Caco-2 (cell line): ENCODE results near the gene PAXX. TPM values are rescaled to one million over a fixed set of nuclear protein-coding genes. Genes with fewer than 3 reads are reported as not detected.
"Not testable (repeated sequence)": the region's sequence is repeated elsewhere in the genome, so short reads cannot be mapped to it uniquely, and the experiment has no call there.

Source experiments
- BruUV-seq: library from RNA; stranded (reverse); fragments of 400-500 nt; replicated peaks from 2 replicates; lab custom pipeline; 2021; lab: Mats Ljungman, UMichigan
- CTCF ChIA-PET: fragments of 300-600 bp; sonication (Branson Sonifier 250); formaldehyde crosslinking; loops from one replicate; lab custom pipeline; 2022; ENCODE audit warnings: antibody characterized with exemption; lab: Charles Lee
- POLR2A ChIA-PET: fragments of 300-600 bp; sonication (Branson Sonifier 250); formaldehyde crosslinking; loops from one replicate; lab custom pipeline; 2022; ENCODE audit warnings: antibody characterized with exemption; lab: Charles Lee
- DNase-seq, 2 experiments: peaks; one replicate each; pipeline versions ENCODE4 v3.0.0 to v3.0.0-alpha.2; 2020 to 2022
- H3K27me3 ChIP-seq: replicated peaks from 2 replicates; pipeline ENCODE4 v1.6.0; 2011; ENCODE audit warnings: low read length; ENCODE audit not compliant: control insufficient read depth, insufficient read depth
- H3K36me3 ChIP-seq: 2 replicates; pipeline ENCODE4 v1.5.1; 2011; ENCODE audit warnings: low read length; ENCODE audit not compliant: control insufficient read depth, insufficient read depth
- H3K4me1 ChIP-seq: fragments of 250-450 bp; sonication (Bioruptor Pico); 2 replicates; pipeline ENCODE4 v1.5.1; 2020; ENCODE audit warnings: mild to moderate bottlenecking
- H3K4me3 ChIP-seq: 2 replicates; pipeline ENCODE4 v1.5.1; 2011; ENCODE audit warnings: low read depth, mild to moderate bottlenecking, control low read depth, low read length
- H3K9me3 ChIP-seq: fragments of 250-450 bp; sonication (Bioruptor Pico); 2 replicates; pipeline ENCODE4 v1.5.1; 2020; ENCODE audit warnings: mild to moderate bottlenecking, moderate library complexity
- H3K27ac Mint-ChIP-seq: one replicate; pipeline ENCODE4 v1.8.0; 2022; ENCODE audit warnings: mixed read lengths; ENCODE audit not compliant: unreplicated experiment
- H3K27me3 Mint-ChIP-seq: one replicate; pipeline ENCODE4 v1.8.0; 2022; ENCODE audit warnings: mixed read lengths; ENCODE audit not compliant: insufficient read depth, unreplicated experiment
- H3K36me3 Mint-ChIP-seq: one replicate; pipeline ENCODE4 v1.8.0; 2022; ENCODE audit warnings: mild to moderate bottlenecking, mixed read lengths; ENCODE audit not compliant: insufficient read depth, unreplicated experiment
- H3K4me1 Mint-ChIP-seq: one replicate; pipeline ENCODE4 v1.8.0; 2022; ENCODE audit warnings: low read depth, mixed read lengths; ENCODE audit not compliant: unreplicated experiment
- H3K4me3 Mint-ChIP-seq: one replicate; pipeline ENCODE4 v1.8.0; 2022; ENCODE audit warnings: mild to moderate bottlenecking, moderate library complexity, mixed read lengths; ENCODE audit not compliant: unreplicated experiment
- H3K9me3 Mint-ChIP-seq: one replicate; pipeline ENCODE4 v1.8.0; 2022; ENCODE audit warnings: mixed read lengths; ENCODE audit not compliant: unreplicated experiment
- intact Hi-C: fragments of 100-400 bp; cut with micrococcal nuclease; formaldehyde crosslinking; loops from one replicate; pipeline ENCODE4 v1.10.0; 2022; ENCODE audit not compliant: unreplicated experiment
- total RNA-seq: library from RNA; stranded (reverse); gene quantifications from 2 replicates; pipeline ENCODE4 v1.2.3, GENCODE V29; 2022
- TF ChIP-seq, protein P1 (sequence below), 2 experiments: fragments of 200-600 bp in 1 of 2; IDR thresholded peaks; 1 replicate in 1 of 2; 2 replicates in 1 of 2; pipeline versions ENCODE4 v1.5.1 to v1.8.0; 2011 to 2022; ENCODE audit warnings: antibody characterized with exemption in 1 of 2, control low read depth in 1 of 2, inconsistent platforms in 1 of 2, low read depth in 1 of 2, low read length in 1 of 2, mild to moderate bottlenecking in 1 of 2, moderate library complexity in 1 of 2; ENCODE audit not compliant: insufficient read depth in 1 of 2, severe bottlenecking in 1 of 2, unreplicated experiment in 1 of 2

The PAXX gene
- total RNA-seq, 1 experiment from 2014 or later: 66.2 TPM

DNA sequence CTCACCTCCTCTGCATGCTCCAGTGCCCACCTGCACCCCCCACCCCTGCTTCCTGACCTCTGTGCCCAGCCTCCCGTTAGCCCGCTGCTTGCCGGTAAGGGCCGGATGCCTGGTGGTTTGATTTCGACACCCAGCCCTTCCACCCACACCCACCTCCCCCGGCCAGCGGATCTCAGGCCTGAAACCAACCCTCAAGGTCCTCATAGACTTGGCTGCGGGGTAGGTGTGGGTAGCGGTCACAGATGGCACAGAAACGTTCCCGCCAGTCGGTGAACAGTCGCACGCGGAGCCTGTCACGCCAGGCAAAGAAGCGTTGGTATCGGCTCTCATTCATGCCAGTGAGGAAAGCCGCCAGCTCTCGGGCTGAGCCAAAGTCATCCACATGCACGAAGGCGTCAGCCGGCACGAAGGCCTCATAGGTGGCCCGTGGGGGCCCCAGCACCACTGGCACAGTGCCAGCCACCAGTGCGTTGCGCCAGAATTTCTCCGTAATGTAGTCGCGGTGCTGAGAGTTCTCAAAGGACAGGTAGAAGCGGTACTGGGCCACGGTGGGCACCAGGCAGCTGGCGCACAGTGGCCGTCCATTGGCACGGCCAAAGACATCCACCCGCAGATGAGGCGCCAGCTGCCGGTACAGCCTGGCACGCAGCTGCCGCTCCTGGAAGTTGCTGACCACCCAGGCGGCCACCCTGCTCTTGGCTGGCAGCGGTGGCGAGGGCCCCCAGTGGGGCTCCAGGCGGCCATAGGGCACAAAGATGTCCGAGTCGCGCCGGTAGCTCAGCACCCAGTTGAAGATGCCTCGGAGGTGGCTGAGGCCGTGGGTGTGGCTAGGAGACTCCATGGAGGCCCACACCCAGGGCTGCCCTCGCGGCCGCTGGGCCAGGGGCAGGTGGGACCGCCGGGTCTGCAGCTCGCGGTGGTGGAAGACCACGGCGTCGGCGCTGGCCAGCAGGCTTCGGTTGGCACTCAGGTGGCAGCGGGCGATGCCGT, 38.6 kb downstream of the PAXX start:
- Mint-ChIP-seq H3K4me1 (no peaks in the 10 kb centered on the region), H3K36me3 (peaks cover 17% of the 10 kb centered on the region), H3K4me3 (no peak overlapping the region), H3K27me3 (no peaks in the 10 kb centered on the region), H3K27ac (no peak overlapping the region), H3K9me3 (no peaks in the 10 kb centered on the region)
- ChIA-PET POLR2A (no interaction called here), CTCF (interaction anchor here (0.6 to 3.6 kb wide), 7 partner anchors 12 to 295 kb away, joined by 3 to 42 read pairs (median 5); partner anchors contain the start of genes MAN1B1 and SAPCD2)
- Histone ChIP-seq H3K9me3 (no peaks in the 10 kb centered on the region), H3K36me3 (no peaks in the 10 kb centered on the region), H3K4me3 (no peak overlapping the region), H3K4me1 (peaks cover 20% of the 10 kb centered on the region), H3K27me3 (no peaks in the 10 kb centered on the region)
- TF ChIP-seq, protein P1, sequence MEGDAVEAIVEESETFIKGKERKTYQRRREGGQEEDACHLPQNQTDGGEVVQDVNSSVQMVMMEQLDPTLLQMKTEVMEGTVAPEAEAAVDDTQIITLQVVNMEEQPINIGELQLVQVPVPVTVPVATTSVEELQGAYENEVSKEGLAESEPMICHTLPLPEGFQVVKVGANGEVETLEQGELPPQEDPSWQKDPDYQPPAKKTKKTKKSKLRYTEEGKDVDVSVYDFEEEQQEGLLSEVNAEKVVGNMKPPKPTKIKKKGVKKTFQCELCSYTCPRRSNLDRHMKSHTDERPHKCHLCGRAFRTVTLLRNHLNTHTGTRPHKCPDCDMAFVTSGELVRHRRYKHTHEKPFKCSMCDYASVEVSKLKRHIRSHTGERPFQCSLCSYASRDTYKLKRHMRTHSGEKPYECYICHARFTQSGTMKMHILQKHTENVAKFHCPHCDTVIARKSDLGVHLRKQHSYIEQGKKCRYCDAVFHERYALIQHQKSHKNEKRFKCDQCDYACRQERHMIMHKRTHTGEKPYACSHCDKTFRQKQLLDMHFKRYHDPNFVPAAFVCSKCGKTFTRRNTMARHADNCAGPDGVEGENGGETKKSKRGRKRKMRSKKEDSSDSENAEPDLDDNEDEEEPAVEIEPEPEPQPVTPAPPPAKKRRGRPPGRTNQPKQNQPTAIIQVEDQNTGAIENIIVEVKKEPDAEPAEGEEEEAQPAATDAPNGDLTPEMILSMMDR (IDR thresholded peaks at IDR 0.05; ENCODE audit: insufficient read depth in 1 of 2, low read depth in 1 of 2, low read length in 1 of 2, severe bottlenecking in 1 of 2, unreplicated experiment in 1 of 2): no peak
- no peak for DNase-seq
- intact Hi-C loops: no loop called here
- no TSS peak for BruUV-seq

DNA sequence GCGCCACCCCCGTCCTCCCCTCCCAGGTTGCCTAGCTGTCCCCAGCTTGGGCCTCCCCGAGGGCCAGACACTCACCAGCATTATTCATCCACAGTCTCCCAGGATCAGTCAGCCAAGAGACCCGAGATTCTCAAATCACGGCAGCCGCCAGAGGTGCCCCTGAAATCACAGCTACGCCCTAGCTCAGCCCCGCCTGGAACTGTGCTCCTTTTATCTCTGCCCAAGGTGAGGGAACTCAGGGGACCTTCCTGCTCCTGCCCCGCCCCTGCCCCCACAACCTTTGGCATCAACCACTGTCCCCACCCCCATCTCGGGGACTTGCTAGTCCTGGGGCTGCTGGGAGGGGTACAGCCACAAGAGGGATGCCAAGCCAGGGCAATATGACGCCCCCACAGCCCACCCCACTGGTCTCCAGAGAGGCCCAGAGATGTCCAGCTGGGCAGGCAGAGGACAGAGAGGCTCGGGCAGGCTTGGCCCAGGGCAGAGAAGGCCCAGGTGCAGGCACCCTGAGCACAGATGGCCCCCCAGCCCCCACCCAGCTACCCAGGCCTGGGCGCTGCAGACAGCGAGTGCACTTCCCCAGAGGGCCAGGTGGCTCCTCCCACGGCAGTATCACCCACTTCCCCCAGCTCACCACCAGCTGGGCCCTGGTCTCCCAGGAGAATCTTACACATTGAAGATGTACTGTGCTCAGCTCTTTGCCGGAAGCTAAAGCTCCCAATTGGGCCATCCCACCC, 39.9 kb downstream of the PAXX start, which contains the start of gene FUT7:
Gene FUT7 (minus strand): TSS at position 185 of the 737 bp plus-strand sequence. CDS start 97 bp downstream, at position 88.
- Mint-ChIP-seq H3K9me3 (no peaks in the 10 kb centered on the region), H3K4me1 (no peaks in the 10 kb centered on the region), H3K36me3 (peaks cover 17% of the 10 kb centered on the region), H3K27ac (no peak within 1 kb of the TSS), H3K4me3 (no peak within 1 kb of the TSS), H3K27me3 (no peaks in the 10 kb centered on the region)
- no peaks in the 10 kb centered on the region for H3K9me3 ChIP-seq
- intact Hi-C loops: no loop called here
- BruUV-seq: no TSS peak
- H3K4me3 ChIP-seq: no peak within 1 kb of the TSS
- TF ChIP-seq, protein P1 (IDR thresholded peaks at IDR 0.05; ENCODE audit: insufficient read depth in 1 of 2, low read depth in 1 of 2, low read length in 1 of 2, severe bottlenecking in 1 of 2, unreplicated experiment in 1 of 2): no peak
- CTCF ChIA-PET: interaction anchor here (0.6 to 0.7 kb wide), 2 partner anchors 10 to 22 kb away, joined by 4 to 7 read pairs; no protein-coding TSS in a partner anchor
- peaks cover 20% of the 10 kb centered on the region for H3K4me1 ChIP-seq
- DNase-seq: no peak
- no peaks in the 10 kb centered on the region for H3K36me3 ChIP-seq
- no peaks in the 10 kb centered on the region for H3K27me3 ChIP-seq
- POLR2A ChIA-PET: interaction anchor here (0.9 kb wide), 1 partner anchor 255 kb away, joined by 6 read pairs; no protein-coding TSS in a partner anchor

DNA sequence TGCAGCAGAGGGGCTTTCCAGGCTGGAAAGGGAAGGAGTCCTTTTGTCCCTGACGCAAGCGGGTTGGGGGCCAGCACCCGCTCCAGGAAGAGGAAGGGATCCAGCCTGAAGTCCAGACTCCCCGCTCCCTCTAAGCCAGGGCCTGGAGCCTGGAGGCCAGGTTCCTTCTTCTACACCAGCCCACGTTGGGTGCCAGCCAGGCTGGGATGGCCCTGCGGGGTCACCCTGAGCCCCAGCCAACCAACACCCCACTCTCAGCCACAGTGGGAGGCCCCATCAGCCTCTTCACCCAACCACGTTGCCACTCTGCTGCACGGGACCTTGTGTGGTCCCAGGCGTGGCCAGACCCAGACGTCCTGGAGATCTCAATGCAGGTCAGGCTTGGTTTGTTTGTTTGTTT, 40.6 kb downstream of the PAXX start:
- intact Hi-C loops: no loop called here
- H3K4me1 Mint-ChIP-seq: no peaks in the 10 kb centered on the region
- BruUV-seq: no TSS peak
- peaks cover 20% of the 10 kb centered on the region for H3K4me1 ChIP-seq
- H3K9me3 ChIP-seq: no peaks in the 10 kb centered on the region
- POLR2A ChIA-PET: no interaction called here
- CTCF ChIA-PET: interaction anchor here (0.7 kb wide), 1 partner anchor 96 kb away, joined by 3 read pairs; no protein-coding TSS in a partner anchor
- no peak overlapping the region for H3K27ac Mint-ChIP-seq
- H3K4me3 Mint-ChIP-seq: no peak overlapping the region
- peaks cover 17% of the 10 kb centered on the region for H3K36me3 Mint-ChIP-seq
- TF ChIP-seq, protein P1 (IDR thresholded peaks at IDR 0.05; ENCODE audit: insufficient read depth in 1 of 2, low read depth in 1 of 2, low read length in 1 of 2, severe bottlenecking in 1 of 2, unreplicated experiment in 1 of 2): no peak
- no peak overlapping the region for H3K4me3 ChIP-seq
- no peaks in the 10 kb centered on the region for H3K27me3 ChIP-seq
- no peaks in the 10 kb centered on the region for H3K9me3 Mint-ChIP-seq
- H3K27me3 Mint-ChIP-seq: no peaks in the 10 kb centered on the region
- DNase-seq: no peak
- no peaks in the 10 kb centered on the region for H3K36me3 ChIP-seq

DNA sequence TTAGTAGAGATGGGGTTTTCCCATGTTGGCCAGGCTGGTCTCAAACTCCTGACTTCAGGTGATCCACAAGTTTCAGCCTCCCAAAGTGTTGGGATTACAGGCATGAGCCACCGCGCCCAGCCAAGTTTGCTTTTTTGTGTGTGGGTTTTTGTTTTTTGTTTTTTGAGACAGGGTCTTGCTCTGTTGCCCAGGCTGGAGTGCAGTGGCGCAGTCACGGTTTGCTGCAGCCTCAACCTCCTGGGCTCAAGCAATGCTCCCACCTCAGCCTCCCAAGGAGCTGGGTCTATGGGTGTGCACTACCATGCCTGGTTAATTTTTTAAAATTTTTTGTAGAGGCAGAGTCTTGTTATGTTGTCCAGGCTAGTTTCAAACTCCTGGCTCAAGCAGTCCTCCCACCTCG, 41.3 kb downstream of the PAXX start:
- intact Hi-C loops, DNase-seq, H3K36me3 ChIP-seq, H3K9me3 Mint-ChIP-seq, BruUV-seq, H3K4me1 Mint-ChIP-seq, H3K27me3 Mint-ChIP-seq, H3K27ac Mint-ChIP-seq, H3K4me3 ChIP-seq, H3K9me3 ChIP-seq, H3K27me3 ChIP-seq, POLR2A ChIA-PET, H3K4me3 Mint-ChIP-seq: not testable (repeated sequence)
- CTCF ChIA-PET: interaction anchor here (0.7 to 1.8 kb wide), 2 partner anchors 97 to 189 kb away, joined by 3 to 8 read pairs; no protein-coding TSS in a partner anchor
- peaks cover 20% of the 10 kb centered on the region for H3K4me1 ChIP-seq
- H3K36me3 Mint-ChIP-seq: peaks cover 22% of the 10 kb centered on the region
